DND-41 (cell line): ENCODE results near the gene GZMM.

ENCODE experiments used
- CTCF ChIP-seq: IDR thresholded peaks from 2 replicates; pipeline ENCODE4 v1.5.1; 2012; ENCODE audit warnings: borderline replicate concordance, low read length, moderate library complexity, mild to moderate bottlenecking; ENCODE audit not compliant: poor library complexity, severe bottlenecking; ENCODE audit errors: extremely low read depth
- EZH2 ChIP-seq: IDR thresholded peaks from 3 replicates; pipeline ENCODE4 v1.6.1; 2012; ENCODE audit warnings: borderline replicate concordance, low read depth, mild to moderate bottlenecking, moderate library complexity, low read length, inconsistent platforms; ENCODE audit not compliant: severe bottlenecking

GRCh38 chr19:592101-592500 is 48.2 kb downstream of the GZMM start:
- TF ChIP-seq CTCF, result no peak
- TF ChIP-seq EZH2, result no peak
